Testis (tissue), 3 donors: ENCODE measurements around the gene KLK8. TPM values are rescaled to one million over a fixed set of nuclear protein-coding genes. Genes with fewer than 3 reads are reported as not detected.

ENCODE experiments used
- DNase-seq: peaks from one replicate; pipeline ENCODE4 v3.0.0-alpha.2; 2019
- H3K27ac ChIP-seq, 2 donors: fragments of 200-600 bp; sonication (generic); one replicate each; pipeline ENCODE4 v1.5.1; 2019
- H3K27me3 ChIP-seq: fragments of 200-600 bp; sonication (generic); one replicate; pipeline ENCODE4 v1.5.1; 2019
- H3K36me3 ChIP-seq: fragments of 200-600 bp; sonication (generic); one replicate; pipeline ENCODE4 v1.5.1; 2017; ENCODE audit warnings: low read depth; ENCODE audit errors: missing control alignments
- H3K4me1 ChIP-seq: fragments of 200-600 bp; sonication (generic); one replicate; pipeline ENCODE4 v1.5.1; 2019
- H3K4me3 ChIP-seq, 2 donors: fragments of 200-600 bp; sonication (generic); one replicate each; pipeline ENCODE4 v1.5.1; 2017 to 2019
- H3K9me3 ChIP-seq: fragments of 200-600 bp; sonication (generic); one replicate; pipeline ENCODE4 v1.5.1; 2017
- CTCF ChIP-seq, 3 experiments: fragments of 450-650 bp in 2 of 3; fragments of 200-600 bp in 1 of 3; sonication (generic) in 1 of 3; IDR thresholded peaks; one replicate each; pipeline ENCODE4 v1.5.1; 2016 to 2019; ENCODE audit warnings: antibody characterized with exemption in 3 of 3, mild to moderate bottlenecking in 2 of 3, moderate library complexity in 1 of 3
- POLR2A ChIP-seq: fragments of 450-650 bp; IDR thresholded peaks from one replicate; pipeline ENCODE4 v1.6.1; 2017; ENCODE audit warnings: antibody characterized with exemption, mild to moderate bottlenecking, moderate library complexity
- WGBS, 2 donors: methylation state at CpG; one replicate each; pipeline ENCODE4 v1.1.5; 2018; 5-methylcytosine and 5-hydroxymethylcytosine counted together
- intact Hi-C: fragments of 100-400 bp; cut with DNase I; formaldehyde crosslinking; loops from one replicate; pipeline ENCODE4 v1.15.1; 2023; ENCODE audit warnings: low total_unique reads
- polyA plus RNA-seq: library from polyadenylated mRNA; stranded (reverse); fragments of 350-450 nt; fragmentation: Illumina TruSeq; extraction: RNeasy Lipid Tissue Mini Kit (QIAGEN cat#74804); gene quantifications from one replicate; pipeline ENCODE4 v1.2.3, GENCODE V29; 2014; ENCODE audit warnings: low read depth, low replicate concordance; ENCODE audit not compliant: insufficient read depth
- total RNA-seq, 2 donors: library from RNA; depleted of rRNA; stranded (reverse); fragments of >200 nt; gene quantifications; one replicate each; pipeline ENCODE4 v1.2.3, GENCODE V29; 2016

KLK8 gene
- total and polyA plus RNA-seq, 3 donors from 2014 or later: 2.7 to 4.9 (median 2.9) TPM

- DNase-seq: no peak
- Histone ChIP-seq H3K4me1 (no peaks in the 10 kb centered on the region), H3K9me3 (no peaks in the 10 kb centered on the region), H3K4me3 (no peak overlapping the region), H3K27me3 (no peaks in the 10 kb centered on the region), H3K27ac (no peak overlapping the region), H3K36me3 (no peaks in the 10 kb centered on the region)
- 79 to 81% methylated on average over 4 of the region's 4 CpGs for WGBS, 2 donors
- TF ChIP-seq CTCF (IDR thresholded peaks at IDR 0.05): no peak
- no peak for TF ChIP-seq POLR2A
- intact Hi-C loops: no loop called here
Measured at GRCh38 chr19:51010066-51010795, 8.8 kb upstream of the KLK8 start.

GRCh38 chr19:51009061-51009891 is 7.9 kb upstream of the KLK8 start:
- DNase-seq: no peak
- Histone ChIP-seq H3K27ac (no peak overlapping the region), H3K4me3 (no peak overlapping the region), H3K36me3 (no peaks in the 10 kb centered on the region), H3K9me3 (no peaks in the 10 kb centered on the region), H3K27me3 (no peaks in the 10 kb centered on the region), H3K4me1 (no peaks in the 10 kb centered on the region)
- WGBS, 2 donors: 71 to 78% methylated on average over 17 to 19 of the region's 19 CpGs
- intact Hi-C loops: no loop called here
- TF ChIP-seq CTCF (IDR thresholded peaks at IDR 0.05) (no peak), POLR2A (no peak)

GRCh38 chr19:51007488-51007887 is 6.1 kb upstream of the KLK8 start:
- Histone ChIP-seq H3K4me3 (no peak overlapping the region), H3K27ac (no peak overlapping the region), H3K36me3 (no peaks in the 10 kb centered on the region), H3K4me1 (no peaks in the 10 kb centered on the region), H3K9me3 (no peaks in the 10 kb centered on the region), H3K27me3 (no peaks in the 10 kb centered on the region)
- 72 to 84% methylated on average over 3 of the region's 3 CpGs for WGBS, 2 donors
- no peak for DNase-seq
- intact Hi-C loops: no loop called here
- TF ChIP-seq POLR2A (no peak), CTCF (IDR thresholded peaks at IDR 0.05) (no peak)

- TF ChIP-seq POLR2A (no peak), CTCF (IDR thresholded peaks at IDR 0.05) (no peak)
- H3K4me1 ChIP-seq: no peaks in the 10 kb centered on the region
- DNase-seq: no peak
- 62 to 66% methylated on average over 7 to 8 of the region's 8 CpGs for WGBS, 2 donors
- no peaks in the 10 kb centered on the region for H3K27me3 ChIP-seq
- intact Hi-C loops: no loop called here
- H3K4me3 ChIP-seq: no peak overlapping the region
- no peak overlapping the region for H3K27ac ChIP-seq
- H3K36me3 ChIP-seq: no peaks in the 10 kb centered on the region
- no peaks in the 10 kb centered on the region for H3K9me3 ChIP-seq
Measured at GRCh38 chr19:51006406-51006805, 5.0 kb upstream of the KLK8 start.
